SK-N-SH (cell line): ENCODE data around the gene LTBP1. TPM values are rescaled to one million over a fixed set of nuclear protein-coding genes. Genes with fewer than 3 reads are reported as not detected.
A peak's percentile ranks its signal among the peaks of the same experiment; 100 is the strongest.

Source experiments
- CTCF ChIA-PET: fragments of 300-600, 350-600 bp; formaldehyde crosslinking; extraction: SDS; loops from one replicate; lab custom pipeline; 2021; lab: Yijun Ruan, JAX
- POLR2A ChIA-PET: fragments of 350-600 bp; sonication (Branson Sonifier 250); formaldehyde crosslinking; extraction: SDS; loops from one replicate; lab custom pipeline; 2020; ENCODE audit warnings: antibody characterized with exemption, inconsistent platforms; lab: Yijun Ruan, JAX
- DNase-seq: peaks from one replicate; pipeline ENCODE4 v3.0.0; 2012
- H2AFZ ChIP-seq: fragments of 200-600 bp; sonication (generic); 2 replicates; pipeline ENCODE4 v1.8.1; 2016; ENCODE audit warnings: antibody characterized with exemption, mild to moderate bottlenecking, low read depth
- H3F3A ChIP-seq: fragments of 200-600 bp; sonication (generic); replicated peaks from 2 replicates; pipeline ENCODE3; 2016; ENCODE audit warnings: antibody characterized with exemption, mild to moderate bottlenecking; ENCODE audit not compliant: insufficient read depth
- H3K27ac ChIP-seq, 2 experiments: fragments of 200-500 bp in 1 of 2; fragments of 200-600 bp in 1 of 2; sonication (Bioruptor generic) in 1 of 2; sonication (generic), shearing (Covaris generic) in 1 of 2; 2 replicates each; pipeline versions ENCODE4 v1.5.1 to v1.6.1; 2014 to 2016; ENCODE audit warnings: low read depth in 2 of 2, inconsistent platforms in 1 of 2, low read length in 1 of 2, mild to moderate bottlenecking in 1 of 2, mixed read lengths in 1 of 2
- H3K27me3 ChIP-seq: fragments of 200-600 bp; sonication (generic), shearing (Covaris generic); 2 replicates; pipeline ENCODE4 v1.6.1; 2016; ENCODE audit warnings: mixed run types; ENCODE audit not compliant: insufficient read depth
- H3K36me3 ChIP-seq, 2 experiments: fragments of 200-500 bp in 1 of 2; fragments of 200-600 bp in 1 of 2; sonication (Bioruptor generic) in 1 of 2; sonication (generic) in 1 of 2; replicated peaks in 1 of 2; 2 replicates each; pipeline versions ENCODE3 to v1.5.1; 2014 to 2016; ENCODE audit warnings: low read length in 1 of 2, mild to moderate bottlenecking in 1 of 2; ENCODE audit not compliant: insufficient read depth in 2 of 2, control insufficient read depth in 1 of 2
- H3K4me1 ChIP-seq, 2 experiments: fragments of 200-500 bp in 1 of 2; fragments of 200-600 bp in 1 of 2; sonication (Bioruptor generic) in 1 of 2; sonication (generic), shearing (Covaris generic) in 1 of 2; 2 replicates each; pipeline versions ENCODE4 v1.5.1 to v1.6.1; 2014 to 2016; ENCODE audit warnings: low read depth in 1 of 2, low read length in 1 of 2, mixed run types in 1 of 2; ENCODE audit not compliant: insufficient read depth in 2 of 2, control insufficient read depth in 1 of 2
- H3K4me2 ChIP-seq: fragments of 200-600 bp; sonication (generic), shearing (Covaris generic); 2 replicates; pipeline ENCODE4 v1.6.1; 2017; ENCODE audit warnings: mixed run types
- H3K4me3 ChIP-seq, 2 experiments: fragments of 200-500 bp in 1 of 2; fragments of 200-600 bp in 1 of 2; sonication (Bioruptor generic) in 1 of 2; sonication (generic), shearing (Covaris generic) in 1 of 2; 2 replicates each; pipeline versions ENCODE4 v1.5.1 to v1.8.1; 2014 to 2016; ENCODE audit warnings: low read depth in 2 of 2, inconsistent platforms in 1 of 2, low read length in 1 of 2, mild to moderate bottlenecking in 1 of 2, mixed read lengths in 1 of 2, moderate library complexity in 1 of 2
- H3K79me2 ChIP-seq: fragments of 200-600 bp; sonication (generic); 2 replicates; pipeline ENCODE4 v1.8.1; 2017; ENCODE audit warnings: mild to moderate bottlenecking; ENCODE audit not compliant: insufficient read depth
- H3K9ac ChIP-seq: fragments of 200-600 bp; sonication (generic); 2 replicates; pipeline ENCODE4 v1.6.1; 2017; ENCODE audit warnings: mixed run types
- H3K9me2 ChIP-seq: fragments of 200-600 bp; sonication (generic); 2 replicates; pipeline ENCODE4 v1.6.1; 2017; ENCODE audit warnings: mixed run types
- H3K9me3 ChIP-seq: fragments of 200-600 bp; sonication (generic); 2 replicates; pipeline ENCODE4 v1.6.1; 2017; ENCODE audit warnings: mixed run types, mild to moderate bottlenecking, moderate library complexity
- H4K20me1 ChIP-seq: fragments of 200-600 bp; sonication (generic); 2 replicates; pipeline ENCODE4 v1.6.1; 2017; ENCODE audit warnings: mild to moderate bottlenecking, mixed run types; ENCODE audit not compliant: insufficient read depth
- CHD2 ChIP-seq: fragments of 150-350 bp; IDR thresholded peaks from 2 replicates; pipeline ENCODE4 v1.6.1; 2018; ENCODE audit warnings: low read length; ENCODE audit not compliant: partially characterized antibody
- ELF1 ChIP-seq: IDR thresholded peaks from 2 replicates; pipeline ENCODE4 v1.4.0; 2012
- EZH2phosphoT487 ChIP-seq: fragments of 200-600 bp; sonication (generic); IDR thresholded peaks from 2 replicates; pipeline ENCODE4 v1.6.1; 2017; ENCODE audit warnings: low read depth, mixed run types, mild to moderate bottlenecking, antibody characterized with exemption, moderate library complexity, borderline replicate concordance
- FOSL2 ChIP-seq: IDR thresholded peaks from 2 replicates; pipeline ENCODE4 v1.4.0; 2012; ENCODE audit warnings: low read depth, mild to moderate bottlenecking, moderate library complexity, borderline replicate concordance
- FOXJ3 ChIP-seq: sonication (generic); formaldehyde crosslinking; IDR thresholded peaks from 2 replicates; pipeline ENCODE4 v1.5.1; 2020; ENCODE audit warnings: mild to moderate bottlenecking, missing genetic modification reagents
- GABPA ChIP-seq: IDR thresholded peaks from 2 replicates; pipeline ENCODE4 v1.4.0; 2012; ENCODE audit warnings: low read depth, mild to moderate bottlenecking
- MXI1 ChIP-seq: IDR thresholded peaks from 2 replicates; pipeline ENCODE4 v1.6.1; 2012; ENCODE audit warnings: mild to moderate bottlenecking, low read depth, low read length, improper control_type of control experiment
- NFIC ChIP-seq: IDR thresholded peaks from 2 replicates; pipeline ENCODE4 v1.4.0; 2012; ENCODE audit warnings: borderline replicate concordance
- NRF1 ChIP-seq: IDR thresholded peaks from 2 replicates; pipeline ENCODE4 v1.6.1; 2012; ENCODE audit warnings: low read depth, mild to moderate bottlenecking, low read length
- PBX3 ChIP-seq: IDR thresholded peaks from 2 replicates; pipeline ENCODE4; 2012
- POLR2AphosphoS5 ChIP-seq: IDR thresholded peaks from 2 replicates; pipeline ENCODE4 v1.6.1; 2012; ENCODE audit warnings: low read depth, low read length
- RCOR1 ChIP-seq: fragments of 150-350 bp; IDR thresholded peaks from 2 replicates; pipeline ENCODE4 v1.6.1; 2017; ENCODE audit warnings: antibody characterized with exemption, low read length
- RFX5 ChIP-seq: IDR thresholded peaks from 2 replicates; pipeline ENCODE4 v1.6.1; 2012; ENCODE audit warnings: mild to moderate bottlenecking, improper control_type of control experiment, low read length
- TEAD4 ChIP-seq: IDR thresholded peaks from 2 replicates; pipeline ENCODE4 v1.4.0; 2012; ENCODE audit warnings: mild to moderate bottlenecking, borderline replicate concordance; ENCODE audit not compliant: insufficient read depth
- YY1 ChIP-seq: IDR thresholded peaks from 2 replicates; pipeline ENCODE4 v1.4.0; 2012; ENCODE audit warnings: low read depth, mild to moderate bottlenecking
- WGBS: methylation state at CpG from one replicate; pipeline ENCODE4 v1.1.6; 2017; ENCODE audit warnings: low lambda C conversion rate; 5-methylcytosine and 5-hydroxymethylcytosine counted together
- polyA plus RNA-seq, 3 experiments: library from polyadenylated mRNA; depleted of rRNA; stranded (reverse); fragments of >200 nt; gene quantifications; 2 replicates each; pipeline ENCODE4 v1.2.3, GENCODE V29; 2012
- TF ChIP-seq, protein P1 (sequence below): fragments of 200-600 bp; sonication (generic); IDR thresholded peaks from 2 replicates; pipeline ENCODE4 v1.6.1; 2017; ENCODE audit warnings: antibody characterized with exemption, mild to moderate bottlenecking, moderate library complexity
- TF ChIP-seq, protein P2 (sequence below): fragments of 150-350 bp; IDR thresholded peaks from 2 replicates; pipeline ENCODE4 v1.6.1; 2016; ENCODE audit warnings: mild to moderate bottlenecking, low read depth, low read length
- TF ChIP-seq, protein P3 (sequence below): IDR thresholded peaks from 2 replicates; pipeline ENCODE4 v1.4.0; 2012; ENCODE audit warnings: low read depth

LTBP1 gene
- polyA plus RNA-seq, 1 of the 3 experiments (the other 2 are of a cell fraction), result 467 TPM

DNA sequence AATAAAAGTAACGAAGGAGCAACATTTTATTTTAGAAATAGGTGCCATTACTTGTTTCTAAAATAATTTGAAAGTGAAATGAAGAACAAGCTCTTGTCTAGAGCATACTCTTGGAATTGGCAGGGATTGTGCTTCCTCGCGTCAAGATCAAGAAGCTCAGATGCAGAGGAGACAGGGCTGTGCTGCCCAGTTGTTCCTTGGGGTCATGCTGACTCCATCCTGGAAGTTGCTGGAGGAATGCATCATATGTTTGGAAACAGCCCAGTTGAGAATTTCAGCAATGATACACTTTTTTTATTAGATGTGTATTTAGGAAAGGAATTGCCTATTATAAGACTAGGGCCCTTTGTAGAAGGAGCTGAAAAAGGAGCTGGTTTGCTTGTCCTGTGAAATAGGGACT, 17.2 kb downstream of the LTBP1 start:
- Histone ChIP-seq H3K4me1 (no peaks in the 10 kb centered on the region), H3K9me2 (no peaks in the 10 kb centered on the region), H3K27ac (no peak overlapping the region), H3K4me3 (no peak overlapping the region), H3K9me3 (no peaks in the 10 kb centered on the region), H3F3A (peaks cover 11% of the 10 kb centered on the region), H2AFZ (no peak overlapping the region), H3K27me3 (no peaks in the 10 kb centered on the region), H3K36me3 (peaks cover 0 to 3% of the 10 kb centered on the region in 2 experiments), H3K79me2 (no peaks in the 10 kb centered on the region), H4K20me1 (no peaks in the 10 kb centered on the region), H3K9ac (no peak overlapping the region), H3K4me2 (no peak overlapping the region)
- TF ChIP-seq, protein P1, sequence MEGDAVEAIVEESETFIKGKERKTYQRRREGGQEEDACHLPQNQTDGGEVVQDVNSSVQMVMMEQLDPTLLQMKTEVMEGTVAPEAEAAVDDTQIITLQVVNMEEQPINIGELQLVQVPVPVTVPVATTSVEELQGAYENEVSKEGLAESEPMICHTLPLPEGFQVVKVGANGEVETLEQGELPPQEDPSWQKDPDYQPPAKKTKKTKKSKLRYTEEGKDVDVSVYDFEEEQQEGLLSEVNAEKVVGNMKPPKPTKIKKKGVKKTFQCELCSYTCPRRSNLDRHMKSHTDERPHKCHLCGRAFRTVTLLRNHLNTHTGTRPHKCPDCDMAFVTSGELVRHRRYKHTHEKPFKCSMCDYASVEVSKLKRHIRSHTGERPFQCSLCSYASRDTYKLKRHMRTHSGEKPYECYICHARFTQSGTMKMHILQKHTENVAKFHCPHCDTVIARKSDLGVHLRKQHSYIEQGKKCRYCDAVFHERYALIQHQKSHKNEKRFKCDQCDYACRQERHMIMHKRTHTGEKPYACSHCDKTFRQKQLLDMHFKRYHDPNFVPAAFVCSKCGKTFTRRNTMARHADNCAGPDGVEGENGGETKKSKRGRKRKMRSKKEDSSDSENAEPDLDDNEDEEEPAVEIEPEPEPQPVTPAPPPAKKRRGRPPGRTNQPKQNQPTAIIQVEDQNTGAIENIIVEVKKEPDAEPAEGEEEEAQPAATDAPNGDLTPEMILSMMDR, result no peak
- TF ChIP-seq PBX3 (0 out of 2 replicates have a peak, but pooled peaks have one; percentile 10), NFIC (peak; percentile 13; the same call in 1 of the 2 replicates), TEAD4 (no peak), FOSL2 (no peak), ELF1 (no peak), EZH2phosphoT487 (no peak), CHD2 (no peak)
- 68% methylated on average over 3 of the region's 3 CpGs for WGBS
- CTCF ChIA-PET, result interaction anchor here (0.7 to 1.6 kb wide), 4 partner anchors 9 to 71 kb away, joined by 3 to 5 read pairs (median 4); no protein-coding TSS in a partner anchor
- POLR2A ChIA-PET, result no interaction called here
- no peak for DNase-seq

DNA sequence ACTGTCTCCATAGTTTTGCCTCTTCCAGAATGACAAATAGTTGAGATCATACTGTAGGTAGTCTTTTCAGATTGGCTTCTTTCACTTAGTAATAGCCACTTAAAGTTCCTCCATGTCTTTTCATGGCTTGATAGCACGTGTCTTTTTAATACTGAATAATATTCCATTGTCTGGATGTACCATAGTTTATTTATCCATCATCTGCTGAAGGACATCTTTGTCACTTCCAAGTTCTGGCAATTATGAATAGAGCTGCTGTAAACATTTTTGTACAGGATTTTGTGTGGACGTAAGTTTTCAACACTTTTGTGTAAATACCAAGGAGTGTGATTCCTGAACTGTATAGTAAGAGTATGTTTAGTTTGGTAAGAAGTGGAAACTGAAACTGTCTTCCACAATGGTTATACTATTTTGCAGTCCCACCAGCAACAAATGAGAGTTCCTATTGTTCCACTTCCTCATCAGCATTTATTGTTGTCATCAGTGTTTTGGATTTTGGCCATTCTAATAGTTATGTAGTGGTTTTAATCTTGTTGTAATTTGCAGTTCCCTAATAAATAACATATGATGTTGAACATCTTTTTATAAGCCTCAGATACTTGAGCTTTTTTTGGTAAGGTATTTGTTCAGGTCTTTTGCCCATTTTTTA, 18.9 kb downstream of the LTBP1 start:
- H3K36me3 ChIP-seq, result peaks cover 0 to 3% of the 10 kb centered on the region in 2 experiments
- H4K20me1 ChIP-seq, result no peaks in the 10 kb centered on the region
- no peak overlapping the region for H3K4me2 ChIP-seq
- H3K4me3 ChIP-seq, result no peak overlapping the region
- no peaks in the 10 kb centered on the region for H3K79me2 ChIP-seq
- H3K27ac ChIP-seq, result no peak overlapping the region
- H3K9me3 ChIP-seq, result no peaks in the 10 kb centered on the region
- no peak overlapping the region for H2AFZ ChIP-seq
- POLR2A ChIA-PET, result no interaction called here
- no peak for DNase-seq
- no peaks in the 10 kb centered on the region for H3K9me2 ChIP-seq
- H3K9ac ChIP-seq, result no peak overlapping the region
- H3F3A ChIP-seq, result peaks cover 11% of the 10 kb centered on the region
- no peaks in the 10 kb centered on the region for H3K27me3 ChIP-seq
- WGBS, result 47% methylated on average over 2 of the region's 2 CpGs
- TF ChIP-seq, protein P2, sequence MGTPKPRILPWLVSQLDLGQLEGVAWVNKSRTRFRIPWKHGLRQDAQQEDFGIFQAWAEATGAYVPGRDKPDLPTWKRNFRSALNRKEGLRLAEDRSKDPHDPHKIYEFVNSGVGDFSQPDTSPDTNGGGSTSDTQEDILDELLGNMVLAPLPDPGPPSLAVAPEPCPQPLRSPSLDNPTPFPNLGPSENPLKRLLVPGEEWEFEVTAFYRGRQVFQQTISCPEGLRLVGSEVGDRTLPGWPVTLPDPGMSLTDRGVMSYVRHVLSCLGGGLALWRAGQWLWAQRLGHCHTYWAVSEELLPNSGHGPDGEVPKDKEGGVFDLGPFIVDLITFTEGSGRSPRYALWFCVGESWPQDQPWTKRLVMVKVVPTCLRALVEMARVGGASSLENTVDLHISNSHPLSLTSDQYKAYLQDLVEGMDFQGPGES, result no peak
- TF ChIP-seq FOXJ3 (CRISPR knock-in tag) (no peak), PBX3 (no peak), MXI1 (no peak), NRF1 (no peak), YY1 (no peak), RCOR1 (no peak), GABPA (no peak), POLR2AphosphoS5 (no peak), CHD2 (no peak), RFX5 (no peak), EZH2phosphoT487 (no peak), FOSL2 (no peak), TEAD4 (no peak)
- TF ChIP-seq, protein P3, sequence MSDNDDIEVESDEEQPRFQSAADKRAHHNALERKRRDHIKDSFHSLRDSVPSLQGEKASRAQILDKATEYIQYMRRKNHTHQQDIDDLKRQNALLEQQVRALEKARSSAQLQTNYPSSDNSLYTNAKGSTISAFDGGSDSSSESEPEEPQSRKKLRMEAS, result no peak
- TF ChIP-seq, all 33 proteins: peak for 0
- H3K4me1 ChIP-seq, result no peaks in the 10 kb centered on the region
- CTCF ChIA-PET, result no interaction called here
